IMR-90 (cell line): Measurements from ENCODE around the gene SVIL. TPM values are rescaled to one million over a fixed set of nuclear protein-coding genes. Genes with fewer than 3 reads are reported as not detected.

Experiments
- ATAC-seq: fragments of 200-7000 bp; cut with Tn5 transposase; 2 replicates; pipeline ENCODE4 v1.9.1; 2020; ENCODE audit warnings: low read depth, mild to moderate bottlenecking, moderate library complexity
- BruUV-seq: library from RNA; stranded (reverse); fragments of 400-500 nt; replicated peaks from 2 replicates; lab custom pipeline; 2021; lab: Mats Ljungman, UMichigan
- CTCF ChIA-PET: fragments of 300-600 bp; formaldehyde crosslinking; extraction: SDS; loops from one replicate; lab custom pipeline; 2021; ENCODE audit warnings: antibody characterized with exemption; lab: Yijun Ruan, JAX
- POLR2A ChIA-PET: fragments of 300-600 bp; sonication (Branson Sonifier 250); formaldehyde crosslinking; loops from one replicate; lab custom pipeline; 2022; ENCODE audit warnings: antibody characterized with exemption; ENCODE audit not compliant: unreplicated experiment; lab: Charles Lee
- DNase-seq: peaks from one replicate; pipeline ENCODE4 v3.0.0; 2013
- H2AFZ ChIP-seq: replicated peaks from 2 replicates; pipeline ENCODE3; 2013; ENCODE audit warnings: low read length, mild to moderate bottlenecking; ENCODE audit not compliant: poor library complexity
- H2AK5ac ChIP-seq: 2 replicates; pipeline ENCODE4 v1.6.1; 2013; ENCODE audit warnings: low read depth, low read length, inconsistent platforms
- H2AK9ac ChIP-seq: replicated peaks from 2 replicates; pipeline ENCODE3; 2013; ENCODE audit warnings: mild to moderate bottlenecking, low read depth, low read length, moderate library complexity; ENCODE audit not compliant: poor library complexity
- H2BK120ac ChIP-seq: 2 replicates; pipeline ENCODE4 v1.6.1; 2013; ENCODE audit warnings: low read depth, low read length, inconsistent platforms
- H2BK15ac ChIP-seq: 3 replicates; pipeline ENCODE4 v1.6.1; 2013; ENCODE audit warnings: low read depth, low read length, inconsistent platforms
- H2BK20ac ChIP-seq: 2 replicates; pipeline ENCODE4 v1.6.1; 2013; ENCODE audit warnings: low read depth, mild to moderate bottlenecking, inconsistent platforms, low read length, moderate library complexity
- H2BK5ac ChIP-seq: 2 replicates; pipeline ENCODE4 v1.6.1; 2013; ENCODE audit warnings: mild to moderate bottlenecking, low read depth, low read length, inconsistent platforms; ENCODE audit not compliant: poor library complexity, severe bottlenecking
- H3K14ac ChIP-seq: replicated peaks from 2 replicates; pipeline ENCODE4 v1.6.1; 2013; ENCODE audit warnings: low read depth, low read length, inconsistent platforms
- H3K18ac ChIP-seq: 2 replicates; pipeline ENCODE4 v1.6.1; 2013; ENCODE audit warnings: low read depth, low read length, control low read depth
- H3K23ac ChIP-seq: 2 replicates; pipeline ENCODE4 v1.6.1; 2013; ENCODE audit warnings: low read depth, low read length, inconsistent platforms
- H3K27ac ChIP-seq: 2 replicates; pipeline ENCODE4 v1.5.1; 2013; ENCODE audit warnings: mild to moderate bottlenecking, control low read depth, low read length; ENCODE audit not compliant: insufficient read depth
- H3K27me3 ChIP-seq: 2 replicates; pipeline ENCODE4 v1.6.1; 2013; ENCODE audit warnings: low read length; ENCODE audit not compliant: control insufficient read depth, insufficient read depth
- H3K36me3 ChIP-seq: 2 replicates; pipeline ENCODE4 v1.6.1; 2013; ENCODE audit warnings: low read length, mixed read lengths; ENCODE audit not compliant: control insufficient read depth, insufficient read depth
- H3K4ac ChIP-seq: 2 replicates; pipeline ENCODE4 v1.6.1; 2013; ENCODE audit warnings: low read depth, low read length, inconsistent platforms
- H3K4me1 ChIP-seq: 2 replicates; pipeline ENCODE4 v1.6.1; 2013; ENCODE audit warnings: low read length, mixed read lengths; ENCODE audit not compliant: control insufficient read depth, insufficient read depth
- H3K4me2 ChIP-seq: 2 replicates; pipeline ENCODE4 v1.6.1; 2013; ENCODE audit warnings: low read depth, mild to moderate bottlenecking, control low read depth, low read length, moderate library complexity
- H3K4me3 ChIP-seq: 2 replicates; pipeline ENCODE4 v1.5.1; 2013; ENCODE audit warnings: low read depth, mild to moderate bottlenecking, control low read depth, low read length, moderate library complexity; ENCODE audit not compliant: insufficient read depth
- H3K56ac ChIP-seq: 2 replicates; pipeline ENCODE4 v1.6.1; 2013; ENCODE audit warnings: low read length, inconsistent platforms; ENCODE audit not compliant: insufficient read depth; ENCODE audit errors: extremely low read depth
- H3K79me1 ChIP-seq, 2 experiments: 2 replicates each; pipeline ENCODE4 v1.6.1; 2013; ENCODE audit warnings: low read length in 2 of 2, inconsistent platforms in 1 of 2, low read depth in 1 of 2
- H3K9ac ChIP-seq: 2 replicates; pipeline ENCODE4 v1.6.1; 2013; ENCODE audit warnings: low read depth, low read length, control low read depth
- H3K9me1 ChIP-seq: 2 replicates; pipeline ENCODE4 v1.6.1; 2013; ENCODE audit warnings: low read length, inconsistent platforms; ENCODE audit not compliant: insufficient read depth
- H3K9me3 ChIP-seq: 2 replicates; pipeline ENCODE4 v1.6.1; 2013; ENCODE audit warnings: low read length; ENCODE audit not compliant: control insufficient read depth, insufficient read depth
- H4K20me1 ChIP-seq: 2 replicates; pipeline ENCODE4 v1.6.1; 2013; ENCODE audit warnings: low read length, inconsistent platforms; ENCODE audit not compliant: insufficient read depth
- H4K5ac ChIP-seq: 2 replicates; pipeline ENCODE4 v1.6.1; 2013; ENCODE audit warnings: mild to moderate bottlenecking, low read depth, low read length, control low read depth
- H4K8ac ChIP-seq, 2 experiments: 2 replicates each; pipeline ENCODE4 v1.6.1; 2013; ENCODE audit warnings: low read depth in 2 of 2, low read length in 2 of 2, control low read depth in 1 of 2, inconsistent platforms in 1 of 2
- H4K91ac ChIP-seq: 2 replicates; pipeline ENCODE4 v1.6.1; 2013; ENCODE audit warnings: low read depth, low read length, inconsistent platforms; ENCODE audit not compliant: insufficient read depth
- BHLHE40 ChIP-seq: fragments of 150-350 bp; IDR thresholded peaks from 2 replicates; pipeline ENCODE4 v1.6.1; 2016; ENCODE audit warnings: mild to moderate bottlenecking, low read depth, low read length
- CEBPB ChIP-seq: IDR thresholded peaks from 2 replicates; pipeline ENCODE4 v1.6.1; 2012; ENCODE audit warnings: low read depth, low read length, improper control_type of control experiment
- CTCF ChIP-seq: conservative IDR thresholded peaks from 2 replicates; pipeline ENCODE4 v1.5.1; 2012; ENCODE audit warnings: mild to moderate bottlenecking, low read depth, low read length, improper control_type of control experiment
- ELK1 ChIP-seq: fragments of 150-350 bp; IDR thresholded peaks from 2 replicates; pipeline ENCODE4 v1.6.1; 2016; ENCODE audit warnings: low read depth, mild to moderate bottlenecking, low read length, moderate library complexity, borderline replicate concordance
- FOS ChIP-seq: fragments of 150-350 bp; IDR thresholded peaks from 2 replicates; pipeline ENCODE4 v1.6.1; 2016; ENCODE audit warnings: low read depth, low read length
- MAFK ChIP-seq: IDR thresholded peaks from 2 replicates; pipeline ENCODE4 v1.6.1; 2012; ENCODE audit warnings: low read depth, low read length, improper control_type of control experiment
- MAZ ChIP-seq: IDR thresholded peaks from 2 replicates; pipeline ENCODE4 v1.6.1; 2012; ENCODE audit warnings: low read depth, mild to moderate bottlenecking, low read length, improper control_type of control experiment, moderate library complexity, borderline replicate concordance
- NFE2L2 ChIP-seq: fragments of 150-350 bp; IDR thresholded peaks from 2 replicates; pipeline ENCODE4 v1.6.1; 2016; ENCODE audit warnings: low read depth, mild to moderate bottlenecking, low read length
- POLR2A ChIP-seq: IDR thresholded peaks from 2 replicates; pipeline ENCODE4 v1.6.1; 2012; ENCODE audit warnings: mild to moderate bottlenecking, low read depth, low read length
- RAD21 ChIP-seq: IDR thresholded peaks from 2 replicates; pipeline ENCODE4 v1.6.1; 2012; ENCODE audit warnings: low read length, improper control_type of control experiment
- RFX5 ChIP-seq: IDR thresholded peaks from 2 replicates; pipeline ENCODE4 v1.8.0; 2012; ENCODE audit warnings: low read depth, mild to moderate bottlenecking, low read length, moderate library complexity
- SMC3 ChIP-seq: fragments of 150-350 bp; IDR thresholded peaks from 2 replicates; pipeline ENCODE4 v1.6.1; 2016; ENCODE audit warnings: low read depth, mild to moderate bottlenecking, antibody characterized with exemption, low read length, moderate library complexity
- WGBS, 2 experiments: methylation state at CpG; one replicate each; pipeline versions ENCODE4 v1.1.5 to v1.1.7; 2013; ENCODE audit warnings: missing lambda C conversion rate in 2 of 2; ENCODE audit not compliant: insufficient read length in 1 of 2; ENCODE audit errors: extremely low coverage in 2 of 2; 5-methylcytosine and 5-hydroxymethylcytosine counted together
- dilution Hi-C: fragments of 300-500 bp; cut with HindIII; formaldehyde crosslinking; loops from one replicate; pipeline ENCODE4 v1.14.3; 2018; ENCODE audit warnings: low sequenced_read_pairs; ENCODE audit not compliant: unreplicated experiment
- in situ Hi-C: fragments of 300-500 bp; cut with MboI; formaldehyde crosslinking; loops from 3 replicates; pipeline ENCODE4 v1.14.3; 2019; ENCODE audit warnings: low sequenced_read_pairs, inconsistent platforms, mixed read lengths
- intact Hi-C: fragments of 100-400 bp; cut with micrococcal nuclease; formaldehyde crosslinking; loops from 2 replicates; pipeline ENCODE4 v1.10.0; 2022
- polyA plus RNA-seq, 3 experiments: library from polyadenylated mRNA; depleted of rRNA; stranded (reverse); fragments of >200 nt; gene quantifications; 2 replicates each; pipeline ENCODE4 v1.2.3, GENCODE V29; 2012; ENCODE audit warnings: low replicate concordance in 1 of 3
- total RNA-seq: library from RNA; depleted of rRNA; stranded (reverse); fragments of >200 nt; gene quantifications from 2 replicates; pipeline ENCODE4 v1.2.3, GENCODE V29; 2012

The SVIL gene
- total and polyA plus RNA-seq, 2 of the 4 experiments (the other 2 are of a cell fraction) = 11.5 to 11.6 TPM

GRCh38 chr10:29473406-29474100 lies 161.2 kb downstream of the SVIL start:
- Histone ChIP-seq H3K9me3 (no peaks in the 10 kb centered on the region), H4K20me1 (peaks cover 27% of the 10 kb centered on the region), H3K79me1 (peaks cover 5 to 51% of the 10 kb centered on the region in 2 experiments; a peak in 2 of 4 replicates), H3K14ac (no peak overlapping the region), H2AK9ac (no peak overlapping the region), H2AFZ (no peak overlapping the region), H2BK5ac (no peak overlapping the region), H4K5ac (no peak overlapping the region), H4K91ac (no peak overlapping the region), H3K18ac (no peak overlapping the region), H3K4me1 (peaks cover 14% of the 10 kb centered on the region), H2BK120ac (no peak overlapping the region), H3K9ac (no peak overlapping the region), H3K4ac (no peak overlapping the region), H3K27me3 (no peaks in the 10 kb centered on the region), H3K27ac (no peak overlapping the region), H3K36me3 (peaks cover 41% of the 10 kb centered on the region), H3K23ac (no peak overlapping the region), H3K4me2 (no peak overlapping the region), H4K8ac (no peak overlapping the region), H3K4me3 (no peak overlapping the region), H2BK20ac (no peak overlapping the region), H3K56ac (no peak overlapping the region), H2AK5ac (no peak overlapping the region), H2BK15ac (no peak overlapping the region), H3K9me1 (peaks cover 15% of the 10 kb centered on the region)
- ATAC-seq = no peak
- dilution Hi-C loops = no loop called here
- intact Hi-C loops = no loop called here
- ChIA-PET CTCF (interaction anchor here (0.6 kb wide), 1 partner anchor 81 kb away, joined by 4 read pairs; no protein-coding TSS in a partner anchor), POLR2A (no interaction called here)
- in situ Hi-C loops = no loop called here
- BruUV-seq = no TSS peak
- DNase-seq = peak; percentile 14
- no peak for TF ChIP-seq SMC3
- TF ChIP-seq RFX5 = no peak
- no peak for TF ChIP-seq NFE2L2
- no peak for TF ChIP-seq BHLHE40
- TF ChIP-seq MAZ = no peak
- TF ChIP-seq RAD21 = no peak
- TF ChIP-seq POLR2A = no peak
- no peak for TF ChIP-seq CEBPB
- no peak for TF ChIP-seq MAFK
- TF ChIP-seq FOS = no peak
- no peak for TF ChIP-seq CTCF
- no peak for TF ChIP-seq ELK1
- WGBS, 2 experiments = 100% methylated on average over 7 of the region's 19 CpGs; no CpG with 5 or more reads in 1 of the 2 experiments
